GM12878 (cell line): ENCODE data around the gene ABCF1. TPM values are rescaled to one million over a fixed set of nuclear protein-coding genes. Genes with fewer than 3 reads are reported as not detected.

Source experiments
- ATAC-seq: fragments of 200-7000 bp; cut with Tn5 transposase; 3 replicates; pipeline ENCODE4 v1.9.1; 2020; ENCODE audit warnings: mild to moderate bottlenecking, moderate library complexity
- BruUV-seq: library from RNA; stranded (reverse); fragments of 400-500 nt; replicated peaks from 2 replicates; lab custom pipeline; 2021; lab: Mats Ljungman, UMichigan
- CTCF ChIA-PET: fragments of 300-600 bp; sonication (Branson Sonifier 250); formaldehyde crosslinking; extraction: SDS; loops from one replicate; lab custom pipeline; 2021; ENCODE audit warnings: inconsistent platforms; lab: Yijun Ruan, JAX
- POLR2A ChIA-PET: fragments of 350-600 bp; formaldehyde crosslinking; extraction: SDS; loops from one replicate; lab custom pipeline; 2021; ENCODE audit warnings: inconsistent platforms; lab: Charles Lee
- RAD21 ChIA-PET: fragments of 300-600 bp; sonication (Branson Sonifier 250); formaldehyde crosslinking; loops from one replicate; lab custom pipeline; 2023; ENCODE audit warnings: antibody characterized with exemption; ENCODE audit not compliant: unreplicated experiment; lab: Charles Lee
- SMC1A ChIA-PET: fragments of 300-600 bp; sonication (Branson Sonifier 250); formaldehyde crosslinking; loops from one replicate; lab custom pipeline; 2023; ENCODE audit not compliant: unreplicated experiment, uncharacterized antibody; lab: Charles Lee
- DNase-seq: peaks from one replicate; pipeline ENCODE4 v3.0.0-alpha.2; 2011; ENCODE audit warnings: low read depth, low spot score
- FAIRE-seq: peaks from 3 replicates; lab custom pipeline; 2011; peaks lifted over from hg19 to GRCh38; lab: Jason Lieb, UNC
- H2AFZ ChIP-seq: 2 replicates; pipeline ENCODE4 v1.6.0; 2011; ENCODE audit warnings: low read depth, low read length, control low read depth; ENCODE audit not compliant: control insufficient read depth
- H3K27ac ChIP-seq: 2 replicates; pipeline ENCODE4 v1.5.1; 2011; ENCODE audit warnings: control low read depth; ENCODE audit not compliant: control insufficient read depth, insufficient read depth
- H3K27me3 ChIP-seq, 2 experiments: replicated peaks in 1 of 2; 2 replicates each; pipeline versions ENCODE4 v1.6.0 to v1.6.1; 2011; ENCODE audit warnings: low read length in 1 of 2; ENCODE audit not compliant: control insufficient read depth in 2 of 2, insufficient read depth in 2 of 2
- H3K36me3 ChIP-seq, 2 experiments: 2 replicates each; pipeline ENCODE4 v1.5.1; 2011; ENCODE audit warnings: low read length in 1 of 2; ENCODE audit not compliant: control insufficient read depth in 2 of 2, insufficient read depth in 2 of 2
- H3K4me1 ChIP-seq: 2 replicates; pipeline ENCODE4 v1.6.1; 2011; ENCODE audit warnings: mild to moderate bottlenecking, low read length, moderate library complexity, mixed read lengths; ENCODE audit not compliant: control insufficient read depth, insufficient read depth
- H3K4me2 ChIP-seq: 2 replicates; pipeline ENCODE4 v1.6.0; 2011; ENCODE audit warnings: control low read depth; ENCODE audit not compliant: control insufficient read depth, insufficient read depth
- H3K4me3 ChIP-seq: fragments of 200-600 bp; sonication (generic); 2 replicates; pipeline ENCODE4 v1.5.1; 2016
- H3K79me2 ChIP-seq: 2 replicates; pipeline ENCODE4 v1.6.0; 2011; ENCODE audit warnings: low read length; ENCODE audit not compliant: control insufficient read depth, insufficient read depth
- H3K9ac ChIP-seq: 2 replicates; pipeline ENCODE4 v1.8.0; 2011; ENCODE audit warnings: low read length, control low read depth, mixed read lengths; ENCODE audit not compliant: control insufficient read depth, insufficient read depth
- H3K9me3 ChIP-seq: replicated peaks from 3 replicates; pipeline ENCODE4 v1.5.1; 2011; ENCODE audit warnings: mild to moderate bottlenecking, low read length; ENCODE audit not compliant: control insufficient read depth, insufficient read depth
- H4K20me1 ChIP-seq: 2 replicates; pipeline ENCODE4 v1.6.0; 2011; ENCODE audit not compliant: control insufficient read depth, insufficient read depth
- ASH2L ChIP-seq: fragments of 300-600, 200-600 bp; sonication (generic); IDR thresholded peaks from 2 replicates; pipeline ENCODE4 v1.6.1; 2017; ENCODE audit warnings: low read depth, mild to moderate bottlenecking, borderline replicate concordance
- CREB1 ChIP-seq: IDR thresholded peaks from 2 replicates; pipeline ENCODE4 v1.6.1; 2012; ENCODE audit warnings: low read depth, mild to moderate bottlenecking, inconsistent platforms
- CREM ChIP-seq: IDR thresholded peaks from 2 replicates; pipeline ENCODE4 v1.6.1; 2014; ENCODE audit warnings: antibody characterized with exemption, low read depth
- EZH2 ChIP-seq: IDR thresholded peaks from 2 replicates; pipeline ENCODE4 v1.6.1; 2012; ENCODE audit warnings: low read depth, mild to moderate bottlenecking, control low read depth, inconsistent platforms, low read length, borderline replicate concordance; ENCODE audit not compliant: control insufficient read depth
- JUND ChIP-seq: IDR thresholded peaks from 2 replicates; pipeline ENCODE4 v1.6.1; 2012; ENCODE audit warnings: low read depth, mild to moderate bottlenecking, low read length, improper control_type of control experiment, moderate library complexity
- KAT2A ChIP-seq: conservative IDR thresholded peaks from 2 replicates; pipeline ENCODE4 v1.6.1; 2011; ENCODE audit warnings: low read depth, low read length; ENCODE audit not compliant: control insufficient read depth
- MXI1 ChIP-seq: fragments of 150-350 bp; IDR thresholded peaks from 2 replicates; pipeline ENCODE4 v1.6.1; 2011; ENCODE audit warnings: low read depth, mild to moderate bottlenecking, inconsistent platforms, low read length, improper control_type of control experiment
- SMARCA5 ChIP-seq: fragments of 450-650 bp; IDR thresholded peaks from 2 replicates; pipeline ENCODE4 v1.6.1; 2017; ENCODE audit warnings: mild to moderate bottlenecking
- SPI1 ChIP-seq: IDR thresholded peaks from 2 replicates; pipeline ENCODE4 v1.6.1; 2011; ENCODE audit warnings: low read depth, mild to moderate bottlenecking, low read length, moderate library complexity, borderline replicate concordance; ENCODE audit not compliant: insufficient read depth
- TAF1 ChIP-seq: IDR thresholded peaks from 2 replicates; pipeline ENCODE4 v1.6.1; 2011; ENCODE audit warnings: mild to moderate bottlenecking, low read depth, low read length, borderline replicate concordance
- WRNIP1 ChIP-seq: IDR thresholded peaks from 2 replicates; pipeline ENCODE4 v1.6.1; 2011; ENCODE audit warnings: low read depth, low read length, improper control_type of control experiment, borderline replicate concordance
- WGBS: methylation state at CpG from one replicate; pipeline ENCODE4 v1.1.6; 2016; ENCODE audit warnings: low lambda C conversion rate; ENCODE audit not compliant: insufficient replicate concordance, insufficient coverage; ENCODE audit errors: missing lambda C conversion rate; 5-methylcytosine and 5-hydroxymethylcytosine counted together
- in situ Hi-C: fragments of 300-500 bp; cut with MboI; formaldehyde crosslinking; loops from 9 replicates; pipeline ENCODE4 v1.14.3; 2018; ENCODE audit warnings: mixed read lengths
- intact Hi-C: fragments of 100-400 bp; cut with micrococcal nuclease; formaldehyde crosslinking; loops from one replicate; pipeline ENCODE4 v1.14.2; 2022; ENCODE audit not compliant: unreplicated experiment
- polyA plus RNA-seq, 11 experiments: library from polyadenylated mRNA; depleted of rRNA in 4 of 11; unstranded in 6 of 11; stranded (reverse) in 5 of 11; fragments of >200 nt; fragmentation: Nextera tagmentation in 4 of 11; fragmentation: Illumina TruSeq in 1 of 11; extraction: Ambion mirVana in 4 of 11; extraction: Trizol in 1 of 11; gene quantifications; 1 replicate in 1 of 11; 2 replicates in 10 of 11; pipeline versions ENCODE4 v1.2.1 to v1.2.3, GENCODE V29; 2011 to 2016; ENCODE audit warnings: inconsistent platforms in 2 of 11, missing spikeins in 2 of 11, low read depth in 1 of 11
- total RNA-seq, 4 experiments: library from RNA; depleted of rRNA in 3 of 4; stranded (reverse); fragments of >200 nt in 3 of 4; fragmentation: Illumina TruSeq in 1 of 4; extraction: Trizol in 1 of 4; gene quantifications; 2 replicates each; pipeline versions ENCODE4 v1.2.1 to v1.2.3, GENCODE V29; 2013 to 2021
- TF ChIP-seq, protein P1 (sequence below): fragments of 450-650 bp; conservative IDR thresholded peaks from 2 replicates; pipeline ENCODE4 v1.6.1; 2017; ENCODE audit warnings: mild to moderate bottlenecking, moderate library complexity
- TF ChIP-seq, protein P2 (sequence below): fragments of 450-650 bp; IDR thresholded peaks from 2 replicates; pipeline ENCODE4 v1.6.1; 2018; ENCODE audit warnings: mild to moderate bottlenecking, low read depth, moderate library complexity; ENCODE audit not compliant: partially characterized antibody
- TF ChIP-seq, protein P3 (sequence below): IDR thresholded peaks from 2 replicates; pipeline ENCODE4 v1.6.1; 2012; ENCODE audit warnings: mild to moderate bottlenecking, low read depth, low read length

ABCF1 gene
- total and polyA plus RNA-seq, 10 of the 15 experiments (the other 5 are each of a cell fraction or from before 2014, with no cell fraction given) = 21.3 to 79.6 (median 55.9) TPM

DNA sequence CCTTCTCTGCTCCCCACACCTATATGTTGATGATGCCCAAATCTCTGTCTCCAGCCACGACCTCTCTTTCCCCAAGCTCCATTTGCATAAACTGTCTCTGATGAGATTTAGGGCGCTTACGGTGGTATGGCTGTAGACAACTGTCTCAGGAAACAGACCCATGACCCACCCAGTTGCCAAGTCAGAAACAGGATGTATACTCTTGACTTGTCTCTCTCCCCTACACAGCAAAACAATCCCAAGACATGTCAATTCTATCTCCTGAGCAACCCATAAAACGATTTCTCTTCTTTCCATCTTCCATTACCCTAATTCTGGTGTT is 28.9 kb upstream of the ABCF1 start:
- POLR2A ChIA-PET = interaction anchor here (1.2 to 1.4 kb wide), 3 partner anchors 13 to 60 kb away, joined by 3 to 5 read pairs (median 3); no protein-coding TSS in a partner anchor
- Histone ChIP-seq H3K9me3 (no peaks in the 10 kb centered on the region), H3K4me1 (peaks cover 7% of the 10 kb centered on the region; the same call in 1 of the 2 replicates), H4K20me1 (no peaks in the 10 kb centered on the region), H3K27ac (no peak overlapping the region), H3K27me3 (no peaks in the 10 kb centered on the region), H3K4me2 (no peak overlapping the region), H3K36me3 (peaks cover under 1 to 1% of the 10 kb centered on the region in 2 experiments; a peak in 2 of 4 replicates), H2AFZ (no peak overlapping the region), H3K79me2 (no peaks in the 10 kb centered on the region), H3K4me3 (no peak overlapping the region), H3K9ac (no peak overlapping the region)
- intact Hi-C loops (loop anchor here (5.0 kb wide), 2 partner anchors 130 to 195 kb away; partner anchors contain the start of gene DHX16), in situ Hi-C loops (no loop called here)
- CTCF ChIA-PET = interaction anchor here (0.8 to 15.6 kb wide), 22 partner anchors 12 to 538 kb away, joined by 3 to 480 read pairs (median 13); partner anchors contain the start of genes ABCF1, DHX16, GNL1 and PRR3
- ATAC-seq (peak; percentile 44), FAIRE-seq (peak; percentile 62), DNase-seq (no peak)
- no TSS peak for BruUV-seq
- SMC1A ChIA-PET = interaction anchor here (1.1 to 12.5 kb wide), 19 partner anchors 12 to 372 kb away, joined by 3 to 221 read pairs (median 5); partner anchors contain the start of gene VARS2
- 0% methylated on average over 4 of the region's 4 CpGs for WGBS
- TF ChIP-seq CREB1 (no peak), SMARCA5 (no peak), MXI1 (no peak), JUND (no peak), SPI1 (no peak), TAF1 (no peak), KAT2A (no peak), CREM (no peak), ASH2L (no peak), EZH2 (no peak), WRNIP1 (no peak)
- TF ChIP-seq, protein P1, sequence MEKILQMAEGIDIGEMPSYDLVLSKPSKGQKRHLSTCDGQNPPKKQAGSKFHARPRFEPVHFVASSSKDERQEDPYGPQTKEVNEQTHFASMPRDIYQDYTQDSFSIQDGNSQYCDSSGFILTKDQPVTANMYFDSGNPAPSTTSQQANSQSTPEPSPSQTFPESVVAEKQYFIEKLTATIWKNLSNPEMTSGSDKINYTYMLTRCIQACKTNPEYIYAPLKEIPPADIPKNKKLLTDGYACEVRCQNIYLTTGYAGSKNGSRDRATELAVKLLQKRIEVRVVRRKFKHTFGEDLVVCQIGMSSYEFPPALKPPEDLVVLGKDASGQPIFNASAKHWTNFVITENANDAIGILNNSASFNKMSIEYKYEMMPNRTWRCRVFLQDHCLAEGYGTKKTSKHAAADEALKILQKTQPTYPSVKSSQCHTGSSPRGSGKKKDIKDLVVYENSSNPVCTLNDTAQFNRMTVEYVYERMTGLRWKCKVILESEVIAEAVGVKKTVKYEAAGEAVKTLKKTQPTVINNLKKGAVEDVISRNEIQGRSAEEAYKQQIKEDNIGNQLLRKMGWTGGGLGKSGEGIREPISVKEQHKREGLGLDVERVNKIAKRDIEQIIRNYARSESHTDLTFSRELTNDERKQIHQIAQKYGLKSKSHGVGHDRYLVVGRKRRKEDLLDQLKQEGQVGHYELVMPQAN = no peak
- TF ChIP-seq, protein P2, sequence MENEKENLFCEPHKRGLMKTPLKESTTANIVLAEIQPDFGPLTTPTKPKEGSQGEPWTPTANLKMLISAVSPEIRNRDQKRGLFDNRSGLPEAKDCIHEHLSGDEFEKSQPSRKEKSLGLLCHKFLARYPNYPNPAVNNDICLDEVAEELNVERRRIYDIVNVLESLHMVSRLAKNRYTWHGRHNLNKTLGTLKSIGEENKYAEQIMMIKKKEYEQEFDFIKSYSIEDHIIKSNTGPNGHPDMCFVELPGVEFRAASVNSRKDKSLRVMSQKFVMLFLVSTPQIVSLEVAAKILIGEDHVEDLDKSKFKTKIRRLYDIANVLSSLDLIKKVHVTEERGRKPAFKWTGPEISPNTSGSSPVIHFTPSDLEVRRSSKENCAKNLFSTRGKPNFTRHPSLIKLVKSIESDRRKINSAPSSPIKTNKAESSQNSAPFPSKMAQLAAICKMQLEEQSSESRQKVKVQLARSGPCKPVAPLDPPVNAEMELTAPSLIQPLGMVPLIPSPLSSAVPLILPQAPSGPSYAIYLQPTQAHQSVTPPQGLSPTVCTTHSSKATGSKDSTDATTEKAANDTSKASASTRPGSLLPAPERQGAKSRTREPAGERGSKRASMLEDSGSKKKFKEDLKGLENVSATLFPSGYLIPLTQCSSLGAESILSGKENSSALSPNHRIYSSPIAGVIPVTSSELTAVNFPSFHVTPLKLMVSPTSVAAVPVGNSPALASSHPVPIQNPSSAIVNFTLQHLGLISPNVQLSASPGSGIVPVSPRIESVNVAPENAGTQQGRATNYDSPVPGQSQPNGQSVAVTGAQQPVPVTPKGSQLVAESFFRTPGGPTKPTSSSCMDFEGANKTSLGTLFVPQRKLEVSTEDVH = no peak
- TF ChIP-seq, protein P3, sequence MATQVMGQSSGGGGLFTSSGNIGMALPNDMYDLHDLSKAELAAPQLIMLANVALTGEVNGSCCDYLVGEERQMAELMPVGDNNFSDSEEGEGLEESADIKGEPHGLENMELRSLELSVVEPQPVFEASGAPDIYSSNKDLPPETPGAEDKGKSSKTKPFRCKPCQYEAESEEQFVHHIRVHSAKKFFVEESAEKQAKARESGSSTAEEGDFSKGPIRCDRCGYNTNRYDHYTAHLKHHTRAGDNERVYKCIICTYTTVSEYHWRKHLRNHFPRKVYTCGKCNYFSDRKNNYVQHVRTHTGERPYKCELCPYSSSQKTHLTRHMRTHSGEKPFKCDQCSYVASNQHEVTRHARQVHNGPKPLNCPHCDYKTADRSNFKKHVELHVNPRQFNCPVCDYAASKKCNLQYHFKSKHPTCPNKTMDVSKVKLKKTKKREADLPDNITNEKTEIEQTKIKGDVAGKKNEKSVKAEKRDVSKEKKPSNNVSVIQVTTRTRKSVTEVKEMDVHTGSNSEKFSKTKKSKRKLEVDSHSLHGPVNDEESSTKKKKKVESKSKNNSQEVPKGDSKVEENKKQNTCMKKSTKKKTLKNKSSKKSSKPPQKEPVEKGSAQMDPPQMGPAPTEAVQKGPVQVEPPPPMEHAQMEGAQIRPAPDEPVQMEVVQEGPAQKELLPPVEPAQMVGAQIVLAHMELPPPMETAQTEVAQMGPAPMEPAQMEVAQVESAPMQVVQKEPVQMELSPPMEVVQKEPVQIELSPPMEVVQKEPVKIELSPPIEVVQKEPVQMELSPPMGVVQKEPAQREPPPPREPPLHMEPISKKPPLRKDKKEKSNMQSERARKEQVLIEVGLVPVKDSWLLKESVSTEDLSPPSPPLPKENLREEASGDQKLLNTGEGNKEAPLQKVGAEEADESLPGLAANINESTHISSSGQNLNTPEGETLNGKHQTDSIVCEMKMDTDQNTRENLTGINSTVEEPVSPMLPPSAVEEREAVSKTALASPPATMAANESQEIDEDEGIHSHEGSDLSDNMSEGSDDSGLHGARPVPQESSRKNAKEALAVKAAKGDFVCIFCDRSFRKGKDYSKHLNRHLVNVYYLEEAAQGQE = no peak
- RAD21 ChIA-PET = interaction anchor here (0.7 to 8.4 kb wide), 13 partner anchors 9 to 193 kb away, joined by 3 to 159 read pairs (median 5); no protein-coding TSS in a partner anchor
